HG02798 (cell line): Measurements from ENCODE around the gene FAM168B.
"Not testable (repeated sequence)": the region's sequence is repeated elsewhere in the genome, so short reads cannot be mapped to it uniquely, and the experiment has no call there.

Experiments used
- ATAC-seq: cut with Tn5 transposase; IDR thresholded peaks from one replicate; pipeline ENCODE4 v1.9.1; 2021; ENCODE audit warnings: mild to moderate bottlenecking; ENCODE audit not compliant: unreplicated experiment, poor library complexity

FAM168B gene

GRCh38 chr2:131093006-131093695 lies at the start of gene FAM168B:
FAM168B (minus strand) TSS chr2:131093460; CDS start chr2:131082646, 10,814 bp downstream.
- ATAC-seq, result peak; percentile 89

GRCh38 chr2:131142849-131143248 lies 49.6 kb upstream of the FAM168B start:
- ATAC-seq, result no peak

- ATAC-seq, result no peak
These were observed 47.3 kb upstream of the FAM168B start for GRCh38 chr2:131140581-131140980.

- ATAC-seq, result no peak
These were observed 39.5 kb upstream of the FAM168B start for GRCh38 chr2:131132729-131133128.

GRCh38 chr2:131130298-131130596 lies 37.0 kb upstream of the FAM168B start:
- no peak for ATAC-seq

GRCh38 chr2:131127981-131128380 lies 34.7 kb upstream of the FAM168B start:
- no peak for ATAC-seq

- ATAC-seq, result no peak
These were observed 33.8 kb upstream of the FAM168B start for GRCh38 chr2:131127076-131127475.

GRCh38 chr2:131126436-131126835 lies 33.2 kb upstream of the FAM168B start:
- ATAC-seq, result no peak

- no peak for ATAC-seq
These were observed 32.0 kb upstream of the FAM168B start for GRCh38 chr2:131125195-131125757.

- no peak for ATAC-seq
These were observed 29.9 kb upstream of the FAM168B start for GRCh38 chr2:131123192-131123591.

GRCh38 chr2:131122496-131122895 lies 29.2 kb upstream of the FAM168B start:
- ATAC-seq, result no peak

GRCh38 chr2:131121464-131121863 lies 28.2 kb upstream of the FAM168B start:
- ATAC-seq, result no peak

GRCh38 chr2:131120815-131121317 lies 27.6 kb upstream of the FAM168B start:
- no peak for ATAC-seq

- ATAC-seq, result no peak
These were observed 22.5 kb upstream of the FAM168B start for GRCh38 chr2:131115752-131116151.

GRCh38 chr2:131114950-131115349 lies 21.7 kb upstream of the FAM168B start:
- not testable (repeated sequence) for ATAC-seq

GRCh38 chr2:131113566-131114227 lies 20.4 kb upstream of the FAM168B start:
- no peak for ATAC-seq

- ATAC-seq, result no peak
These were observed 19.3 kb upstream of the FAM168B start for GRCh38 chr2:131112529-131112928.

GRCh38 chr2:131105950-131106801 lies 12.9 kb upstream of the FAM168B start:
- ATAC-seq, result peak; percentile 41

GRCh38 chr2:131105156-131105949 lies 12.1 kb upstream of the FAM168B start, which contains the start of gene PLEKHB2:
PLEKHB2 (plus strand) TSS chr2:131105336; CDS start chr2:131120942, 15,606 bp downstream.
- peak; percentile 89 for ATAC-seq
